H7 (cell line): ENCODE data around the gene HNRNPA1. TPM values are rescaled to one million over a fixed set of nuclear protein-coding genes. Genes with fewer than 3 reads are reported as not detected.
"Not testable (repeated sequence)": the region's sequence is repeated elsewhere in the genome, so short reads cannot be mapped to it uniquely, and the experiment has no call there.

Experiments used
- DNase-seq: peaks from one replicate; pipeline ENCODE4 v3.0.0; 2012
- H3K27me3 ChIP-seq: 2 replicates; pipeline ENCODE4 v1.6.0; 2011; ENCODE audit warnings: mild to moderate bottlenecking, low read length; ENCODE audit not compliant: control insufficient read depth, insufficient read depth
- H3K36me3 ChIP-seq: replicated peaks from 2 replicates; pipeline ENCODE4 v1.5.1; 2011; ENCODE audit warnings: low read length; ENCODE audit not compliant: control insufficient read depth, insufficient read depth
- H3K4me3 ChIP-seq: 2 replicates; pipeline ENCODE4 v1.5.1; 2011; ENCODE audit warnings: low read depth, mild to moderate bottlenecking, control low read depth, low read length, moderate library complexity; ENCODE audit not compliant: insufficient read depth
- total RNA-seq: library from RNA; depleted of rRNA; stranded (reverse); fragments of >200 nt; shearing (Covaris generic); gene quantifications from 2 replicates; pipeline ENCODE4 v1.2.3, GENCODE V29; 2014

Gene HNRNPA1
- total RNA-seq, 1 experiment from 2014 or later = 952 TPM

DNA sequence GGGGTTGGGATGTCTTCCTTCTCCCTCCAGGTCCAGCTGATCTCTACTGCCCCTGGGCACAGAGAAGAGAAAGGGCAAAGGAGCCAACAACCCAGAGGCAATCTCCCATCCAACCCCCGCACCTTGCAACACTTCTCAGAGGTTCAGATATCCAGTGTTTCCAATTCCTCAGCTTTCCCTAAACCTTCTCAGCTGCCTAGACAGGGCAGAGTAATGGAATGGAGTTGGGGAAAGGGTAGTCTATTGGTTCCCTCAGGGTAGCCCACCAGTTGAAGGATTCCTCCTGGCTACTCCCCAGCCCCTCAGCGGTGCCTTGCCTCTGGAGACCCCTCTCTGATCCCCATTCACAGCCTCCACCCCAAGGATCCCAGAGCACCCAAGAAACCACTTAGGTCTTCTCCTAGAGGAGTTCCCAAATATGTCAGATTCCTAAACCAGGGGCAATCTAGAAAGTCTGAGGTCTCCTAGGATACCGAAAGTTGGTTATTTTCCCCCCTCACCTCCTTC lies 19.8 kb downstream of the HNRNPA1 start:
- H3K27me3 ChIP-seq = peaks cover 12% of the 10 kb centered on the region
- H3K4me3 ChIP-seq = peak overlapping the region; percentile 18; the same call in 1 of the 2 replicates
- DNase-seq = no peak
- H3K36me3 ChIP-seq = no peaks in the 10 kb centered on the region

DNA sequence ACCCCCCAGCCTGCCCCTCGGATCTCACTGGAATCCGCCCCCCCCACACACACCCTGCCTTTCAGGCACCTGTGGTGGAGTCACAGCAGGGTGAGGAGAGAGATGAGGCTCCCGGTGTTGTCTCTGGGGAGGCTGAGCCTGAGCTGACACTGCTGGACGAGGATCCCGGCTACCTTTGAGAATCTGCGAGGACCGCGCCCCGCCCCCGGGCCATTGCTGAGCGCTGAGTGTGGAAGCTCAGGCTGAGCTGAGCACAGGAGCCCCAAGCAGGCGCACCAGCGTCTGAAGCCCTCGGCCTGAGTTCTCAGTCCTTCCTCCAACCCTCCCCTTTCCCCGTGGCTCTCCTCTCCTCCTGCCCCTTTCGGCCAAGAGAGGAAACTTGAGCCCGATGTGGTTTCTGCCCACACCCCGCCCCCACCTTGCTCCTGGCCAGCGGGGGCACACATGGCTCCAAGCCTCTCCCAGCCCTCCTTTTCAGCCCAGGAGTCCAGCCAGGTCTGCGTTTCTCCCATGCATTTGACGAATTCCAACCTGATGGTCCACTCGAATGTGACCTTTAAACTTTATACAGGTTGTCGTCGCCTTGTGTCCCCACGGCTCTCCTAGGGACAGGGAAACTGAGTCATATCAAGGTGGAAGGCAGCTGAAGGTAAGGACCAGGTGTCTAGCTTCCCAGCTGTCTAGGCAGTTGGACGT lies 20.4 kb downstream of the HNRNPA1 start, which contains the start of gene NFE2:
Gene NFE2 (minus strand): TSS at position 284 of the 696 bp plus-strand sequence. CDS start 5,767 bp downstream, outside the sequence.
- H3K4me3 ChIP-seq = peak within 1 kb of the TSS; percentile 18
- peaks cover 12% of the 10 kb centered on the region for H3K27me3 ChIP-seq
- no peaks in the 10 kb centered on the region for H3K36me3 ChIP-seq
- peak; percentile 90 for DNase-seq

DNA sequence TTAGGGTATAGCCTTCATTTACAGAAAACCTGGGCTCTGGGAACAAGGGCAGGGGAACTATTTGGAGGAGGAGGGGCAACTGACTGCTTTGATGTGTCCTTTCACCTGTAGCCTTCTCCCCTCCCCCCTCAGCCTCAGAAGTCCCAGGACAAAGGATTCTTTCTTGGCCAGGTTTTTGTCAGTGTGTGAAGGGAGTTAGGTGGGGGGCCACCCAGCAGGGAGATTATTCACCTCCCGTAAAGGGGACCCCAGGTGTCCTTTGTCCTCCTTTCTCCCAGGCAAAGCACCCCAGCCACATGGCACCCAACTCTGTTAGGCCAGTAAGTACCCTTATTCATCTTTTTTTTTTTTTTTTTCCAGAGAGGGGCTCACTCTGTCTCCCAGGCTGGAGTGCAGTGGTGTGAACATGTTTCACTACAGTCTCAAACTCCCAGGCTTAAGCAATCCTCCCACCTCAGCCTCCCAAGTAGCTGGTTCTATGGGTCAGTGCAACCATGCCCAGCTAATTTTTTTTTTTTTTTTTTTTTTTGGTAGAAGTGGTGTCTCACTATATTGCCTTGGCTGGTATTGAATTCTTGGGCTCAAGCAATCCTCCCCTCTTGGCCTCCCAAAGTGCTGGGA lies 21.0 kb downstream of the HNRNPA1 start:
- Histone ChIP-seq H3K4me3 (peak overlapping the region; percentile 18), H3K36me3 (no peaks in the 10 kb centered on the region), H3K27me3 (peaks cover 12% of the 10 kb centered on the region)
- peak; percentile 83 for DNase-seq

DNA sequence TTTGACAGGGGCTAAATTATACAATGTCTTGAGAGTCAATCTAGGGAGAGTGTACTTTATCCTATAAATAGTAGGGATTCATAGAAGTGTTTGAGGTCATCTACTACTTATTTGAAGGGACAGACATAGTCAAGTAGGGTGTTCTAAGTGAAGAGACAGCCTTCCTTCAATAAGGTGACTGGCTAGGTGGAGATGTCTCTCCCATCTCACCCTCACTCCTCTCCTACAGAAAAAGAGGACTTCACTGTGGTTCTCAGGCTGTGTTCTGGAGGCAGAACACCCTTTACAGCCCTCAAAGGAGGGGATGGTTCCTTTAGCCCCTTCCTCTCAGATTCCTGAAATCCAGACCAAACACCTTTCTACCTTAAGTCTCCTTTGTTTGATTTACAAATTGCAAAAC lies 23.1 kb downstream of the HNRNPA1 start:
- peaks cover 12% of the 10 kb centered on the region for H3K27me3 ChIP-seq
- H3K4me3 ChIP-seq = no peak overlapping the region
- no peak for DNase-seq
- H3K36me3 ChIP-seq = no peaks in the 10 kb centered on the region

DNA sequence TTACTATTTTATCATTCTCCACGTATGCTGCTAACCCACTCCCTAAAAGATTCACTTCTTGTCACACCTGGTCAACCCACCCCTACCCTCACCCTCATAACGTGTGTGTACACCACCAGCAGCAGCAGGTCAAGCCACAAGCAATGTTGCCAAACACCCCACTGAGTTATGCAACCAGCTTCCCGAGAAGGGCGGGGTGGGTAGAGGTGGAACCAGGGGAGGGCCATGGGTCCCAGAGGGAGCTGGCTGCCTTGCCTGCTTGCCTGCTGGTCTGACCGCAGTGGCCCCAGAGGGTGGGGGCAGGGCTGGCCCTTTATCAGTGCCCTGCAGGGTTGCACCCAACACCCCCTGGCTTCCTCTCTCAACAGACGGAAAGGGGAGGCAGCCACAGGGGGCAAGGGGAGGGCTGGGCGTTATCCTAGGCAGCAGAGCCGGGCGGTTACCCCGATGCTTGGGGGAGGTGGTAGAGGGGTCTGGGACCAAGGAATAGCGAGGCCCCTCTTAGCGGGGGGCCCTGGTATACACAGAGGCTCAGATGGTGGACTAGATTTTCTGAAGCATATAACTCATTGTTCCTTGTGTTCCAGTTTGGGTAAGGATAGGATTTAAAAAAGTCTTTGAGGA lies 23.8 kb downstream of the HNRNPA1 start:
- no peak overlapping the region for H3K4me3 ChIP-seq
- H3K27me3 ChIP-seq = peaks cover 10% of the 10 kb centered on the region
- H3K36me3 ChIP-seq = no peaks in the 10 kb centered on the region
- DNase-seq = peak; percentile 80

DNA sequence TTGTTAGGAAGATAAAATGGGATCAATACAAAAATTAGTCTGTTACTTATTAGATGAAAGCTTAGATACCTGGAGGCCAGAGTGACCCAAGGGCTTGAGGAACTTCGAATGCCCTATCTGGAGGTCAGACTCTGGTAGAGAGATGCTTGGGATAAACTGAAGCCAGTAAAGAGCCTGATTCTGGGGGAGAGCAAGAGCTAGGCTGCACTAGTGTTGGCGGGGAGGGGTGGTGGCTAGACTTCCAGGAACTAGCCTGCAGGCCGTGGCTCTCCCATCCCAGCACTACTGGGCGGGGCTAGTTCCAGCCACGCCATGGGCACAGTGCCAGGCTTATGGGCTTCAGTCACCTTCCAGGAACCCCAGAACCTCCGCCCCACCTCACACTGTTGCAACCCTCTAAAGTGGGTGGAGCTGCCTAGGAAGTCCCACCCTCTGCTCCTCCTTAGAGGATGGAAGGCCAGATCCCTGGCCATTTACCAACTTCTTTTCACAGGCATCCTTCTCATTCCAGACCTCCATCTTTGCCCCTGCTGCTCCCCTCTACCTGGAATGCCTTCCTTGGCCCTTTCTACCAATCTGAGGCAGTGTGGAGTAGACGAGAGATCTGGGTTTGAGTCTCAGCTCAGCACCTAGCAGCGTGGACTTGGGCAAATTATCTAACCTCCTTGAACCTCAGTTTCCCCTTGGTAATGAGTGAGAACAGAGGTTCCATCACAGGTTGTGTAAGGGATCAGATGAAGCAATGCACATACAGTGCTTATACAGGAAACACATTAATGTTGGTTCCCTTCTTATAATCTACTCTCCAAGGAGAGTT lies 26.6 kb downstream of the HNRNPA1 start:
- Histone ChIP-seq H3K27me3 (no peaks in the 10 kb centered on the region), H3K4me3 (no peak overlapping the region), H3K36me3 (no peaks in the 10 kb centered on the region)
- no peak for DNase-seq

DNA sequence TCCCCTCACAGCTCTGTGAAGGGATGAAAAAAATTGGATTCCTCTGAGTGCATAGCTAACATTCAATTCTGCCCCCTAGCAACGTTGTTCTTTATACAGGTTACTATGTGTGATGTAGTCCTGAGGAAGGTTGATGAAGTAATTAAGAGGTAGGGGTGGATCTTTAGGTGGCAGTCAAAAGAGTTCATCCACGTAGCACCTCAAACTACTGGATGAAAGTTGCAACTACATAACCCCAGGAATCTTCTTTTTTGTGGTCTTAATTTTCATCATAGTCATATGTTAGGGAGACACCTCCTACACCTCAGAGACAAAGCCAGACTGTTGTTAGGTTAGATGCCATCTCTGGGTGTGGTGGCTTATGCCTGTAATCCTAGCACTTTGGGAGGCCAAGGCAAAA lies 30.5 kb downstream of the HNRNPA1 start:
- DNase-seq = no peak
- Histone ChIP-seq H3K4me3 (no peak overlapping the region), H3K36me3 (no peaks in the 10 kb centered on the region), H3K27me3 (no peaks in the 10 kb centered on the region)

DNA sequence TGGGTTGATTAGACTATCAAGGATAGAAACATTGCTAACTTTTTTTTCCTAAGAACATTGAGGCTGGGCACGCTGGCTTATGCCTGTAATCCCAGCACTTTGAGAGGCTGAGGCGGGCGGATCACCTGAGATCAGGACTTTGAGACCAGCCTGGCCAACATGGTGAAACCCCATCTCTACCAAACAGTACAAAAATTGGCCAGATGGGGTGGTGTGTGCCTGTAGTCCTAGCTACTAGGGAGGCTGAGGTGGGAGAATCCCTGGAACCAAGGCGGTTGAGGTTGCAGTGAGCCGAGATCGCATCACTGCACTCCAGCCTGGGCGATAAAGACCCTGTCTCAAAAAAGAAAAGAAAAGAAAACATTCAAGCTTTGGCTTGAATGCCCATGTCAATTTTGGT lies 31.8 kb downstream of the HNRNPA1 start:
- not testable (repeated sequence) for H3K27me3 ChIP-seq, H3K4me3 ChIP-seq, H3K36me3 ChIP-seq, DNase-seq

DNA sequence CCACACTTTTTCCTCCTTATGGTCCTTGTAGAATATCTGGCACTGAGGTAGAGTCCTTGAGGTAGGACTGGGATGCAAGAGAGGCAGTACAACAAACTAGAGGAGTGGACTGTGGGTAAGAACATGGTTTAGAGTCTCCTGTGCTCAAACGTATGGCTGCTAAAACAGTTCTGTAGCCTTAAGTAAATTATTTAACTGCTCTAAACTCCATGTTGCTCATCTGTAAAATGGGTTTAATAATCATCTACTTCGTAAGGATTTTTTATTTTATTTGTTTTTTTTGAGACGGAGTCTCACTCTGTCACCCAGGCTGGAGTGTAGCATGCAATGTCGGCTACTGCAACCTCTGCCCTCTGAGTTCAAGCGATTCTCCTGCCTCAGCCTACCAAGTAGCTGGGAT lies 40.8 kb downstream of the HNRNPA1 start:
- DNase-seq = no peak
- H3K4me3 ChIP-seq = no peak overlapping the region
- no peaks in the 10 kb centered on the region for H3K36me3 ChIP-seq
- H3K27me3 ChIP-seq = no peaks in the 10 kb centered on the region

DNA sequence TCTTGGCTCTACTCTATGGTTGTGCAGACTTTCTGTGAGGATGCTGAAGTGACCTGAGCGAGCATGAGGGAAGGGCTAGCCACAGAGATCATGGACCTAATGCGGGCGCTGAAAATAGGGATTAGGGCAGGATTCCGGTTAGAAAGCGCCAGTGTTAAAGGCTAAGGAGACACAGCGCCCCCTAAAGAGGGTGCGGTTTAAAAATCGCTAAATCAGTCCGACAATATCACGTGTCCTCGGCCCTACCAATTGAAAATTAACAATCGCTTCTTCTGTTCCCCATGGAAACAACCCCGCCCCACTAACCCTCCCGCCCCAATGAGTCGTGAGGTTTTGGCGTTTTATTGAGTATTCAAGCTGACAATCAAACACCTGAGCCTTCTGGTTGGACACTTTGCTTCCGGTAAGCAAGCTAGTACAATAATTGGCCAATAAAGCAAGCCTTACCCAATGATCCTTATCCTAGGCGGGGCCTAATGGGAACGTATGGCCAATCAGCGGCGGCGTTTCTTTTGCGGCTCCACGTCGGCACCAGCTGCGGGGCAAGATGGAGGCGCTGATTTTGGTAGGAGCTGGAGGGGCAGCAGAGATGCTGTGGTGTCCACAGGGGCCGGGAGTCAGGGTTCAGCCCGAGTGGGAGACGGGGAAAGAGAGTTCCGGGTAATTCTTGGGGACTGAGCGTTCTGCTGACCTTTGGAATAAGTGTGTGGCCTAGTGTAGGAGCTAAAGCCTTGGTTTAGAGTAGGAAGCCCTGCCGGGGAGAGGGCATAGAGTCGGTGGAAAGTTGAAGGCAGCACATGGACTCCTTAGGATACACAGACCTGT lies 44.3 kb downstream of the HNRNPA1 start, which contains the start of gene COPZ1:
Gene COPZ1 (plus strand): TSS at position 515 of the 825 bp plus-strand sequence. CDS start 33 bp downstream, at position 548.
- Histone ChIP-seq H3K27me3 (no peaks in the 10 kb centered on the region), H3K36me3 (no peaks in the 10 kb centered on the region), H3K4me3 (peak within 1 kb of the TSS; percentile 52)
- peak; percentile 97 for DNase-seq

DNA sequence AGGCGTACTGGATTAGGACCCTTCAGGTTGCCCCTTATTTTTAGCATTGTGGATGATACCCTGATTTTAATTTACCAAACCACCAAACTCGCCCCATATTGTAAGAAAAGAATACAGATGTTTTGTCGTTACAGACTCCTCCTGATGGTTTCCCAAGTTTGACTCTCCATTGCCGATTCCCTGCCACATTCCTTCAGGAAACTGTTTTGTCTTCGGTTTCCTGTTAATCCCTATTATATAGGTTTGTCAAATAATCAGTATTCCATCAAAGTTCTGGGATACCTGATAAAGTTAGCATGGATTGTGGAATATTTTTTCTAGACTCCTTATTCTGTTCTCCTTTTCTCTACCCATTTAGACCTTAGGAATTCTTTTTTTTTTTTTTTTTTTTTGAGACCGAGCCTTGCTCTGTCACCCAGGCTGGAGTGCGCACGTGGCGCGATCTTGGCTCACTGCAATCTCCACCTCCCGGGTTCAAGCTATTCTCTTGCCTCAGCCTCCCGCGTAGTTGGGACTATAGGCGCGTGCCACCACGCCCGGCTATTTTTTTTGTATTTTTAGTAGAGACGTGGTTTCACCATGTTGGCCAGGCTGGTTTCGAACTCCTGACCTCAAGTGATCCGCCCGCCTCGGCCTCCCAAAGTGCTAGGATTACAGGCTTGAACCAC lies 45.0 kb downstream of the HNRNPA1 start:
- H3K27me3 ChIP-seq, H3K36me3 ChIP-seq, DNase-seq: not testable (repeated sequence)
- peak overlapping the region; percentile 52 for H3K4me3 ChIP-seq

DNA sequence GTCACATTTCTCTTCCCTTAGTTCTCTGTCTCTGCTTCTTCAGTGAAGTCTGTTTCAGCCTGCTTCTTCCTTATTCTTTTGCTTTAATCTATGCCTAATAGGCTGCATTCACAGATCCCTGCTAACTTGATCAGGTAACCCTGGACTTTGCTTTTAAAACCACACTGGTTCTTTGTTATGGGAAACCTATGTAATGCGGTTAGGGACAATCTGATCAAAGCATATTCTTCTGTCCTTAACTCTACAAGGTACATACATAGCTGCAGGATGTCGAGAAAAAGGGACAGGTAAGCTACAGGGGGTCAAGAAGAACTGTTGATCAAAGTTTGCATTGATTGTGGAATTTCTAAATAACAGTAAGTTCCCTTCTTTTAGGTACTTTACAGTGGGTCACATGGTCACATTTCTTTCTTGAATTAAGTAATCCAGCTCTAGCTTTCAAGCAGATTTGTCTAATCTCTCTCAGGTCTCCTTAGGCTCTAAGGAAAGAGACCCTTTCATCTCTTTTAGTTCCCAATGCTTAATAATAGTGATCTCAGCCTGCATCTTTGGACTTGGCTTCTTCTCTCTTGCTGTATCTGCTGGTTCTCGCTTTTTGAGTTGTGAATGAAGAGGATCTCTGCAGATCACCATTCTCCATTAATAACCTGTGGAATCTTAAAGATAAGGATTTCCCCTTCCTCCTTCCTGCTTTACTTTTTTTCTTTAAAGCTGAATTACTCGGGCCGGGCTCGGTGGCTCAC lies 48.2 kb downstream of the HNRNPA1 start:
- no peaks in the 10 kb centered on the region for H3K27me3 ChIP-seq
- H3K36me3 ChIP-seq = peaks cover 2% of the 10 kb centered on the region
- peak; percentile 22 for DNase-seq
- H3K4me3 ChIP-seq = no peak overlapping the region

DNA sequence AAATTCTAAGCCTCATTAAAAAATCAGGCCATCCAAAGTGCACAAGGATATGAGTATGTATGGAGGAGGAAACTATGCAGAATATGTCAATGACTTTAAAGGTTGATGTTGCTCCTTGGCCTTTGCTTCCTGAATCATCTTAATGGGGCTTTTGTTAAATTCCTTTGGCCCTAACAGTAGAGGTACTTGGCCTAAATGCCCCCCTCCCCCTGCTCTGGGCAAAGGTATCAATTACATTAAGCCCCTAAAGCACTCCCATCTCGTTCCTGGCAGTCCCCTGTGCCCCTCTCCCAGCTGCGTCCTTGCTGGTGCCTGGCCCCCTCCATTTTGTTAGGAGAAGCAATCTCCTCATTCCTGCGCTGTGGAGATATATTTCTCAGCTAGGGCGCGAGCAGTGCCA lies 49.2 kb downstream of the HNRNPA1 start:
- Histone ChIP-seq H3K4me3 (no peak overlapping the region), H3K27me3 (no peaks in the 10 kb centered on the region), H3K36me3 (peaks cover 2% of the 10 kb centered on the region)
- DNase-seq = peak; percentile 33
